ENCODE measurements around the gene VASP.

VASP gene

DNA sequence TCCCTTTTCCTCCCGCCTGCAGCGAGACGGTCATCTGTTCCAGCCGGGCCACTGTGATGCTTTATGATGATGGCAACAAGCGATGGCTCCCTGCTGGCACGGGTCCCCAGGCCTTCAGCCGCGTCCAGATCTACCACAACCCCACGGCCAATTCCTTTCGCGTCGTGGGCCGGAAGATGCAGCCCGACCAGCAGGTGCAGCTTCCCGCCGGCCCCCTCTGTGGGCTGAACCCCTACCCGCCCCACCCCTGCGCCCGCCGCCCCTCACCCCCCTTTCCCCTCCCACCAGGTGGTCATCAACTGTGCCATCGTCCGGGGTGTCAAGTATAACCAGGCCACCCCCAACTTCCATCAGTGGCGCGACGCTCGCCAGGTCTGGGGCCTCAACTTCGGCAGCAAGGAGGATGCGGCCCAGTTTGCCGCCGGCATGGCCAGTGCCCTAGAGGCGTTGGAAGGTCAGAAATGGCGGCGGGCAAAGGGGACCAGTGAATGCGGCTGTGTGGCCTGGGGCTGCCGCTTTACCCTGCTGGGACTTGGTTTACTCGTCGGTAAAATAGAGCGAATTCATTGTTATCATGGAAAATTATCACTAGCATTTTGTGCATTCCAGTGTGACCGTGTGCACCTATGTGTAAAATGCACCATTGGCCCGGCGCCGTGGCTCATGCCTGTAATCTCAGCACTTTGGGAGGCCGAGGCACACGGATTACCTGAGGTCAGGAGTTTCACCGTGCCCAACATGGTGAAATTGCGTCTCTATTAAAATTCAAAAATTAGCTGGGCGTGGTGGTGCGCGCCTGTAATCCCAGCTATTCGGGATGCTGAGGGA lies 10.6 kb downstream of the VASP start:
- no peak for DNase-seq

DNA sequence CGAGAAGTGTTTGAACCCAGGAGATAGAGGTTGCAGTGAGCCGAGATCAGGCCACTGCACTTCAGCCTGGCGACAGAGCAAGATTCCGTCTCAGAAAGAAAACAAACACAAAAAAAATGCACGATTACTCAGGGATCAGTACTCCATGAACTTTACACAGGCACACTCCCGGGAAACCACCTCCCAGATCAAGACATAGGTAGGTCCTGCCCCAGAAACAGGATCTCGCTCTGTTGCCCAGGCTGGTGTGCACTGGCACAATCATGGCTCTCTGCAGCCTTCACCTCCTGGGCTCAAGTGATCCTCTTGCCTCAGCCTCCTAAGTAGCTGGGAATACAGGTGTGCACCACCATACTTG lies 11.2 kb downstream of the VASP start:
- no peak for DNase-seq

DNA sequence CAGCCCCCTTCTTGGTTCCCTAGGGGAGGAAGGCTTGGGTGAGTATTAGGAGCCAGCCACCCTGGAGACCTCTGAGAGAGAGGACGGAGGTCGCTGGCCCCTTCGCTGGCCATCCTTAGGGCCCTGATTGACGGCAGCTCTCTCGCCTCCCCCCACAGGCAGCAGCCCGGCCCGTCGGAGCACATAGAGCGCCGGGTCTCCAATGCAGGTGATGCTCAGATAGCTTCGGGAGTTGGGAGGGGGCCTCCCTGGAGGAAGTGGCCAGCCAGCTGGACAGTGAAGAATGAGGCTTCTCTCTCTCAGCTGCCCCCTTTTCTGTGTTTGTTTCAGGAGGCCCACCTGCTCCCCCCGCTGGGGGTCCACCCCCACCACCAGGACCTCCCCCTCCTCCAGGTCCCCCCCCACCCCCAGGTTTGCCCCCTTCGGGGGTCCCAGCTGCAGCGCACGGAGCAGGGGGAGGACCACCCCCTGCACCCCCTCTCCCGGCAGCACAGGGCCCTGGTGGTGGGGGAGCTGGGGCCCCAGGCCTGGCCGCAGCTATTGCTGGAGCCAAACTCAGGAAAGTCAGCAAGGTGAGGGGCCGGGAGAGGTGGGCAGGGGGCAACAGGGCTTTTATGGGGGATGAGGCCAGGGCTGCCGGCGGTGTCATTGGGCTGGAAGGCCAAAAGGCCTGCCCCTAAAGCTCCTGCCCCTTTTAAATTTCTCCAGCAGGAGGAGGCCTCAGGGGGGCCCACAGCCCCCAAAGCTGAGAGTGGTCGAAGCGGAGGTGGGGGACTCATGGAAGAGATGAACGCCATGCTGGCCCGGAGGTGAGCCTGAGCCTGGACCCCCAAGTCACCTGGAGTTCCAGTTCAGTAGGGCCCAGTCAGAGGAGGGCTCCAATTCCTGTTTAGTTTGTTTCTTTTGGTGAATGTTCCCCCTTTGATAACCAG lies 15.0 kb downstream of the VASP start:
- DNase-seq, result no peak

DNA sequence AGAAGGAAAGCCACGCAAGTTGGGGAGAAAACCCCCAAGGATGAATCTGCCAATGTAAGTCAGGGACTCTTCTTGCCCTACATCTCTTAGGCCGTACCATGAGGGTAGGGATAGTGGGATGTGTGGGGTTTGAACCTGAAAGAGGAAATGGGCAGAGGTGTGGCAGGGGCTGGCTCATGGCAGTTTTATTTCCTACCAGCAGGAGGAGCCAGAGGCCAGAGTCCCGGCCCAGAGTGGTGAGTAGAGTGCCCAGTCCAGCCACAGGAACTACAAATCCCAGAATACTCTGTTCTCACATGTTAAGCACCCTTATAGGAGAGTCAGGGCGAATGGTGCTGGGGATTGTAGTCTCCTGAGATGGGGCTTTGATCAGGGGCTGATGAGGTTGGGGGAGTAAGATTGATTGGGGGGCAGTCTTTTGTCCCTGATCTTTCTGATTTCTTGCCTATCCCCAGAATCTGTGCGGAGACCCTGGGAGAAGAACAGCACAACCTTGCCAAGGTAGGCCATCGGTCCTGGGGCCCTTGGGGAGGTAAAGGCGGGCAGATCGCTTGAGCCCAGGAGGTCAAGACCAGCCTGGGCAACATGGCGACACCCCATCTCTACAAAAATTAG lies 16.5 kb downstream of the VASP start:
- peak; percentile 57 for DNase-seq

DNA sequence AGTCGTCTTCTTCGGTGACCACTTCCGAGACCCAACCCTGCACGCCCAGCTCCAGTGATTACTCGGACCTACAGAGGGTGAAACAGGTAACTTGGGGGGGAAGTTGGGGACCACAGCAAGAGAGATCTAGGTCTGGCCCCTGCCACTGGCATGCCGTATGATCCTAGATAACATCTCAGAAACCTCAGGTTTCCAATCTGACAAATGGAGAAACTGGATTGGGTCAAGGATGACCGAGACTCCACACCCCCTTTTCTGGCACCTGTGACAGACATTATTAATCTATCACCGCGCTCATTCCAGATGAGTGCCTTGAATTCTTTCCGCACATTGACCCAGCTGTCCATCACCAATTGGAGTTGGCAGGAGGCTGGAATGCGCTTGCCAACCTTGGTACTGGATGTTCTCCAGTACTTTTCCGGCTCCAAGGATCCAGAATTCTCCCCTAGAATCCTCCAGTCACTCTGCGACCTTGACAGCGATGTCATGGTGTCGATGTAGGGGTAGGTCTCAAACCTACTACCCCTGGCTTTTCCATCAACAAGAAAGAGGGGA lies 17.4 kb downstream of the VASP start:
- no peak for DNase-seq

DNA sequence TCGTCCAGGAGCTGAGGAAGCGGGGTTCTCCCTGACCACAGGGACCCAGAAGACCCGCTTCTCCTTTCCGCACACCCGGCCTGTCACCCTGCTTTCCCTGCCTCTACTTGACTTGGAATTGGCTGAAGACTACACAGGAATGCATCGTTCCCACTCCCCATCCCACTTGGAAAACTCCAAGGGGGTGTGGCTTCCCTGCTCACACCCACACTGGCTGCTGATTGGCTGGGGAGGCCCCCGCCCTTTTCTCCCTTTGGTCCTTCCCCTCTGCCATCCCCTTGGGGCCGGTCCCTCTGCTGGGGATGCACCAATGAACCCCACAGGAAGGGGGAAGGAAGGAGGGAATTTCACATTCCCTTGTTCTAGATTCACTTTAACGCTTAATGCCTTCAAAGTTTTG lies 18.9 kb downstream of the VASP start:
- peak; percentile 70 for DNase-seq

DNA sequence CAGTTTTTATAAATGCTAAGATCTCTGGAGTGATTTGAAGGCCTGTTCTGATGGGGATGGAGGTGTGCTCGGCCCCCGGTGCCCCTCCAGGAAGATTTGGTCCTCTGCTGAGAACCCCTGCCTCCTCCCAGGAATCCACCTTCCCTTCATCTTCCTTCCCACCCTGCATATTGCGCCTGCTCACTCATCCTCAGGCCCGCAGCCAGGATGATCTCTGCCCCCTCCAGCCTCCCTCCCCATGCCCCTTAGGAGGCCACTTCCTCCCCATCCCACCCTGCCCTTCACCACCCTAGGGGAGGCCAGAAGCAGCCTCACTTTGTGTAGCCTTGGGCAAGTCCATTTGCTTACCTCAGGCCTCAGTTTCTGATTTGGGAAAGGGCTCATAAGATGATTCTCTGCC lies 19.7 kb downstream of the VASP start:
- no peak for DNase-seq

DNA sequence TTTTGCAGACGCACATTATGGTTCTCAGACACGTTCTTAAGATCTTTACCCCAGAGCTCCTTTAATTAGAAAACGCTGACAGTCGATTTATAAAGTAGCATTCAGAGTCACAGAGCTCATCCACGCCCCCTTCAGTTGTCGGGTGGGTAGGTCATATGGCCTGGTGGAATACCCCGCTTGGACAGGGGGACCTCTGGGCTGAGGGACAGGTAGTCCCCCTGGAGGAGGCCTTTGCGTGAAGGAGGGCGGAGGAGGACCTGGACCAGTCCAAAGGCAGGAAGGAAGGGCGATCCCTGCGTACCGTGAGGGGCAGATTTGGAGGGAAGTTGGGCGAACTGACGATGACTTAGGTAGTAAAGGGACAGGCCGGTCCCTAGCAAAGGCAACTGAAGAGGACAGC lies 20.5 kb downstream of the VASP start:
- DNase-seq, result no peak

DNA sequence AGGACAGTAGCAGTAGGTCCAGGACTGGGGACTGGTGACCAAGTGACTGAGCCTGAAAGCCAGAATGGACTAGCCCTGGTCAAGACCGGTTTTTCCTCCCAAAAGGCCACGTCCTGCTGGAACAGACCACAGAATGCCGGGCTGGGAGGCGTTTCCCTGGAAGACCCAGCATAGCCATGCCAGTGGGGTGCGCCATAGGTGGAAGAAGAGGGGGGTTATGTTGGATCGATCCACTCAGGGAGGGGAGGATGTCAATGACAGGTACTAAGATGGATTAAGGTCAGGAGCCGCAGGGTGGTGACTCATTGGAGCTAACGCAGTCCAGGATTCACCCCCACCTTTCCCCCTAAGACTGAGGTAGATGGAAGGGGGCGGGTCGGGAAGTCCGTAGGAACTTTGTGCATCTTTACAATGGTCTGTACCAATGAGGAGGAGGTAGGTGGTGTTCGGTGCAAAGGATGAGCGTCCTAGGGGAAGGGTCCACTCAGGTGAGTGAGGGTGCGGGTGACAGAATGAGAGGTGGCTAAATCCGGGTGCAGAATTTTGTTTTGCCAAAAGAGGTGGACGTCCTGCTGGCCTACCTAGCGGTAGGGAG lies 21.0 kb downstream of the VASP start:
- no peak for DNase-seq

DNA sequence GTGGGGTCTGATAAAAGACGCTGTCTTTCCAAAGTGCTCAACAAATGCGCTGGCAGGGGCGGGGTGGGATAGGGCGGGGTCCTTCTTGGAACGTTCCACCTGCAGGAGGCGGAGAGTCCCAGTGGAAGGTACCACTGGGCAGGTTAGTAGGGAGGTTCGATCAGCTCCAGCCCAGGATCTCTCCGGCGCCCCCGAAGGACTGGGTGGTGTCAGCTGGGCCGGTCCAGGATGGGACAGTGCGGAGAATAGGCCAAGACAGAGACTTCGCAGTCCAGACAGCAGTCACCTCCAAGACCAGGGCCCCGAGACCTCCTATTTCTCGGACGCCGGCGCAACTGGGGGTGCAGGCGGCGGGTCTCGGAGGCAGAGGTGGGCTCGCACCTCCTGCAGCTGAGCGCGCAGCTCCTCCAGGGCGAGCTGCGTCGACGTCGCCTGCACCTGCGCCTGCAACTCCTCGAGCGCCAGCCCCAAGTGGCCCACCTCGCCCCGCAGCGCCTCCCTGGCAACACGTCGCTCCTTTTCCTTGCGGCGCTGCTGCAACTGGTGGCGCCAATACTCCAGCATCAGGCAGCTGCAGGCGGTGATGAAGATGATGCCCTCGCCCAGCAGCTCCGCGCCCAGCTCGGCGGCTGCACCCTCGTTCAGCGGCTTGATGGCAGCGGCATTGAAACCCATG lies 21.6 kb downstream of the VASP start:
- peak; percentile 77 for DNase-seq

DNA sequence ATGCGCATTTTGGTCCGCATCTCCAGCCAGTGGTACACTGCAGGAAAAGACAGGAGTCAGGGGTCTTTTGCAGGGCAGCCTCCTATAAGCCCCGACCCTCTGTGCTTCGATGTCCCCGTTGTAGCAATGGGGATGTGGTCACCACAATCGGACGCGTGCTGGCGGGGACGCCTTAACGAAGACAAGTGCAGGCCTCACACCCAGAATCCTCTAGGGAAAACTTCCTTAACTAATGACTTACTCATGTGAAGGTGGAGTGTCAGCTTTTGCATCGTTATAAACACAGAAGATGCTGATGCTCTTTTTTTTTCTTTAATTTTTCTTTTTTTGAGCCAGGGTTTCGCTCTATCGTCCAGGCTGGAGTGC lies 22.1 kb downstream of the VASP start:
- peak; percentile 34 for DNase-seq

DNA sequence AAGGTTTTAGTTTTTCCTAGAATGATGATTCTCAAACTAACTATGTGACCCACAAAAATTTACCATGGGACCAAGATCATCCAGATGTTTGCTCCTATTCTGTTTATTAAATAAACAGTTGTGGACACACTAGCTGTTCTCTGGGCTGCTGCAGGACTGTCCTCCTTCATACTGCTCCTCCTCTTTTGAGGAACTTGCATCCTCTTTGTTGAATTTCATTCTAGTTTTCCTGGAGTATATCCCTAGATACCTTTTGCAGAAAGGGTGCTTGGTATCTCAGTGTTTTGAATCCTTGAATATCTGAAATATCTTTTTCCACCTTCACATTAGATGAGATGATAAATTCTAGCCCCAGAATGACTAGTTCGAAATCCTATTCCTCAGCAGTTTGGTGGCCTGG lies 24.1 kb downstream of the VASP start:
- DNase-seq, result no peak

DNA sequence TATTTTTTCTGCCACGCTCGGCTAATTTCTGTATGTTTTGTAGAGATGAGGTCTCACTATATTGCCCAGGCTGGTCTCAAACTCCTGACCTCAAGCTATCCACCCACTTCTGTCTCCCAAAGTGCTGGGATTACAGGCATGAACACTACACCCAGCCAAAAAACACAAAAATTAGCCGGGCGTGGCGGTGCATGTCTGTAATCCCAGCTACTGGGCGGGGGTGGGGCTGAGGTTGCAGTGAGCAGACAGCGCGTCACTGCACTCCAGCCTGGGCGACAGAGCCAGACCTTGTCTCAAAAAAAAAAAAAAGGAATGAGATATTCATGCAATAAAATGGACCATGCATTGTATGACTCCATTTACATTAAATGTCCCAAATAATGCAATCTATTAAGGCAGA lies 32.2 kb downstream of the VASP start:
- no peak for DNase-seq

DNA sequence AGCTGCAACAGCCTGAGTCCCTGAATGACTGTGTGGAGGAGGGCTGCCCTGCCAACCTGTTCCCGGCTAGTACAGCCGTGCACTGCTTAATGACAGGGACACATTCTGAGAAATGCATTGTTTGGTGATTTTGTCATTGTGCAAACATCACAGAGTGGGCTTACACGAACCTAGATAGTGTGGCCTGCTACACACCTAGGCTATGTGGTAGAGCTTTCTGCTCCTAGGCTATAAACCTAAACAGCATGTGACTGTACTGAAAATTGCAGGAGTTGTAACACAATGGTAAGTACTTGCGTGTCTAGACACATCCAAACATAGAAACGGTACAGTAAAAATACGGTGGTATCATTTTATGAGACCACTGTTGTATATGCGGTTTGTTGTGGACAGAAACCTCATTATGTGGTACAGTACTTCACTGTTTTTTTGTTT lies 35.0 kb downstream of the VASP start:
- DNase-seq, result no peak

DNA sequence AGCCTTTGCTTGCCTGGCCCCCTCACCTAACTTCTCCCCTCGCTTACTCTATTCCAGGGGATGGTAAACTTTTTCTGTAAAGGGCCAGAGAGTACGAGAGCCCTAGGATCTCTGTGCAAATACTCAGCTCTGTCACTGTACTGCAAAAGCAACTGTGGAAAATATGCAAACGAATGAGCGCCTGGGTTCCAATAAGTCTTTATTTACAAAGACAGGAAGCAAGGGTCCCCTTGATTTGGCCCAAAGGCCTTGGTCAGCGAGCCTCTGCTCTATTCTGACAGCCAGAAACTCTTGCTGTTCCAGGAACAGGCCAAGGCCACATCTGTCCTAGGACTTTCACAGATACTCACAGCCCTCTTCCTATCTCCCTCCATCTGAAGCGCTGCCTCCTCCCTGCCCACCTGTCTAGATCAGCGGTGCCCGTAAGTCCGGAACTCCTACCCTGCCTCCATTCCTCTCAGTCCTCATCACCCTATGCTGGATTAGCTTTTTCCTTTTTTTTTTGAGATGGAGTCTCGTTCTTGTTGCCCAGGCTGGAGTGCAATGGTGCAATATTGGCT lies 40.0 kb downstream of the VASP start:
- DNase-seq, result no peak

DNA sequence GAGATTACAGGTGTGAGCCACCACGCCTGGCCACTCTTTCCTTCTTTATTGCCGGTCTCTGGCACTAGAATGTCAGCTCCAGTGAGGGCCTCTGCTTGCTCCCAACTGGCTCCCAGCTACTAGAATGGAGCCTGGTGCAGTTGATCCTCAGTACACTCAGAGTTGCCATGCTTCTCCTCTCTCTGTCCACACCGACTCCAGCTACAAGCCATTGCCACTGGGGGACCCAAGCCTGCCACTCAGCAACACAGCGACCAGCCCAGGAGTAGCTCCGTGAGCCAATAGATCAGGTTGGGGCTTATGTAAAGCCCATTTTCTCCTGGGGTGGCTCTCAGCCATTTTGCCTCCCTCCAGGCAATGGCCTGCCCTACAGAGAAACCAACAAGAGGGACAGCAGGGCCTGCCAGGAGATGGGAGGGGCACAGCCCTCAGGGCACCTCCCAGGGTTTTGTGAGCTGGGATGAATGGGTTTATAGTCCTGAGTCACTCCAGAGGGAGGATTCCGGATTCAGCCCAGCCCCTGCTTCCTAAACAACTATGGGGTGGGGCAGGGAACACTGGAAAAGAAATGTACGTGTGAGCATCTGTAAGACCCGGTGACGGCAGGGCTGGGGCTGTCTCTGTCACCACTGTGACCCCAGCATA lies 40.8 kb downstream of the VASP start:
- DNase-seq, result no peak

DNA sequence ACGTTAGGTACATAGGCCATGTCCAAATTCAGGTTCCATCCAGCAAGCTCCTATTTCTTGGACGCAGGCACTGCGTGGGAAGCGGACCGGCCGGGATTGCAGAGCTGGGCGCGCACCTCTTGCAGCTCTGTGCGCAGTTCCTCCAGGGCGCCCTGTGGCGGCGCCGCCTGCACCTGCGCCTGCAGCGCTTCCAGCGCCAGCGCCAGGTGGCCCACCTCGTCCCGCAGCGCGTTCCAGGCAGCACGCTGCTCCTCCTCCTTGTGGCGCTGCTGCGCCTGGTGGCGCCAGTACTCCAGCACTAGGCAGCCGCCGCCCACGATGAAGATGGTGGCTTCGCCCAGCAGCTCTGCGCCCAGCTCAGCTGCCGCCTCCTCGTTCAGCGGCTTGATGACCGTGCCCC lies 46.2 kb downstream of the VASP start:
- DNase-seq, result no peak

DNA sequence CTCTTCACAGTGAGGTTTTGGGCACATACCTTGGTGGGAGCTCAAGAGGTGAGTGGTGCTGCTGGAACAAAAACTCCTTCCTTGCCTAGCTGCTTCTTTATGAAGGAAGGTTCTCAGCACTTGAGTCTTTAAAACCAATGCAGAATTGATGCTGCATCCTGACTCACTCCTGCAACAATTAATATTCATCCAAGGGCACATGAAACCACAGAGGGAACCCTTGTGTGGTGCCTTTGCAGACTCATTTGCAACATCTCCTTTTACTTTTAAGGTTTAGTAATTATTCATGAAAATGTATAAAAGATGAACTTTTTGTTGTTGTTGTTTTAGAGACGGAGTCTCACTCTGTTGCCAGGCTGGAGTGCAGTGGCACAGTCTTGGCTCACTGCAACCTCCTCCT lies 47.2 kb downstream of the VASP start:
- no peak for DNase-seq

DNA sequence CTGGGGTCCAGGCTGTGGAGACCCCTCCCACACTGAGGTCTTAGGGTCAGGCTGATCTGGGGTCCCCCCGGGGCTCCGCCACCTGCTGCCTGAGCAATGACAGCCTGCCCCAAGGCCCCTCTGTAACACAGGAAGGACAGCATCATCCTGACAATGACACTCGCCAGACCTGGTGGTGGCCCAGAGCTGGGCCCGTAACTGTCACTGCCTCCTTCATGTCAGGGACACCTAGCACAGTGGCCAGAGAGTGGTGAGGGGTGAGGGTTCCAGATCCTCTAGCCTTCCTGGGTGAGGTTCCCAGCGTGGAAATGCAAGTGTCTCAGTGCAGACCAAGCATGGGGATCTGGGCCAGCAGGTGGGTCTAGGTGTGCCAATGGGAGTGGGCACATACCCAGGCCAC lies 49.6 kb downstream of the VASP start:
- no peak for DNase-seq

DNA sequence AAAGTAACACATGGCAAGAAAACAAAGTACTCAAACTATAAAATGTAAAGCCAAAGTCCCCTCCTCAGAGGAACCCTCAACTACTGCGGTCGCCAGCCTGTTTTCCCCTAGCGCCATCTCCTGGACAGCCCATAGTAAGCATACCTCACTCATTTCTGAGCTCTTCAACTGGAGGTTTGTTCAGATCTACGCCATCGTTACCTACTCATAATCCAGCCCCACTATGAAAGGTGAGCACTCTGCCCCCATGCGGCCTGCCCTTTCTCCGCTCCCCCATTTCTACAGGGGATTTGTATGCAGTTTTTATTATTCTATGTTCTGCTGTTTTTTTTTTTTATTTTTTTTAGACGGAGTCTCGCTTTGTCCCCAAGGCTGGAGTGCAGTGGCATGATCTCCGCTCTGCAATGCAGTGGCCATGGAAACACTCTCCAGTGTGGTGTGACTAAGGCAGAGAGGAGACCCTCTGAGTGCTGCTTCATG lies 51.2 kb downstream of the VASP start:
- no peak for DNase-seq

DNA sequence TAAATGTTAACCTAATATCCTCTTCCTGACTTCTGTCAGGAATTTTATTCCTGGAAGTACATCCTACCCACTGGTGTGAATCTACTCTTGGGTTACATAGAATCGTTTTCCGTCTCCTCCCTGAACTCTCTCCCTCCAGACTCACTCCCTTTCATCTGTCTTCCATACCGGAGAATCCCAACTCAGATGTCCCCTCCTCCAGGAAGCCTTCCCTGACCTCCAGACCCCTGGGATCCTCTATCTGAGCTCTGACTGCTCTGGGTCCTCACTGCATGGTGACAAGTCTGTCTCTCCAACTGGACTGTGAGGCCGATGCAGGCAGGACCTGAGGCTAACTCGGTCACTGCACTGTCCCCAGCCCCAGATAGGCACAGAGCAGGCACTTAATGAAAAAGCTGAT lies 52.8 kb downstream of the VASP start:
- no peak for DNase-seq

DNA sequence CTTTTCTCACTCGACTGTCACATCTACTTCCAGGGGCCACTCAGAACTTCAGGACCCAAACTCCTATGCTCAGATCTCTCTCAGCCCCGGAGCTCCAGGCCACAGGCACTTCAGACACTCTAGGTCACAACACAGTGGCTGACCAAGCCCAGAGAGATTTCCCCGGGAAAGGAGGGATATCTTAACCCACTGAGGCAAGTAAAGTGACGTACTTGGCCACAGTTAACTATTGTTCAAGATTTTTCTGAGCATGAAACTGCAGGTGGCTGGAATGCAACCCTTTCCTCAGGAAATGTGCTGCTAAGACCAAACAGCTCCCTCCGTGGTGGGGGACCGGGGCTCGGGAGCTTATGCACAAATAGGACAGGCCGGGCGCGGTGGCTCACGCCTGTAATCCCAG lies 53.4 kb downstream of the VASP start:
- DNase-seq, result no peak
